GM18502 (cell line): ENCODE results near the gene PHLDB3.

Source experiments
- ATAC-seq: cut with Tn5 transposase; IDR thresholded peaks from one replicate; pipeline ENCODE4 v1.9.1; 2021; ENCODE audit warnings: mild to moderate bottlenecking; ENCODE audit not compliant: unreplicated experiment, poor library complexity

Gene PHLDB3

DNA sequence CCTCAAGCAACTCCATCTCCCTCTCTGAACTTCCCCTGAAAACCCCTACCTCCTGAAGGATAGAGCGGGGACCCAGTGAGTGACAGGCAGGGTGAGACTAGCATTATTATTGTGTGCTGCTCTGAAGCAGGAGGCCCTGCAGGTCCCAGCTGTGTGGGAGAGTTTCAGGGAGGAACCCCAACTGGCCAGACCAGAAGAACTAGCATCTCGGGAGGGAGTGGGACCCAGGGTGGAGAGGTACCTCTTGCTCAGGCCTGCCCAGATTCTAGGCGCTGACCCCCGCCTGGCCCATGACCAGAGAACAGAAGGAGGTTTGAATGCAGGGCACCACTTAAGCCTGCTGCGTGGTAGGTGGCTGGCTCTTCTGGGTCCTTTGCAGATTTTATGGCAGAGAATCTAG, 33.5 kb downstream of the PHLDB3 start:
- no peak for ATAC-seq

- ATAC-seq: no peak
These were observed 34.3 kb downstream of the PHLDB3 start for GRCh38 chr19:43470288-43470687.

DNA sequence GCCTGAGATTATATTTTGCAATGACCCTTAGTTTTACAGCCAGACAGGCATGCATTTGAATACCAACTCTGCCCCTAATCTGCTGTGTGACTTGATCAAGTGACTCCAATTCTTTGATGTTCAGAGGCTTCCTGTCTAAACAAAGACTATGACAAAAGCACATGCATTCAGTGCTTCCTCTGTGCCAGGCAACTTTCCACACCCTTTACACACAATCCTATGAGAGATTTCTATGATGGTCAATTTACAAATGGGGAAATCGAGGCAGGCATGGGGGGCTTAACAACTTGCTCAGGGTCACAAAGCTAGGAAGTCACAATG, 35.4 kb downstream of the PHLDB3 start:
- ATAC-seq: no peak

GRCh38 chr19:43468354-43469159, 36.0 kb downstream of the PHLDB3 start:
- ATAC-seq: no peak

DNA sequence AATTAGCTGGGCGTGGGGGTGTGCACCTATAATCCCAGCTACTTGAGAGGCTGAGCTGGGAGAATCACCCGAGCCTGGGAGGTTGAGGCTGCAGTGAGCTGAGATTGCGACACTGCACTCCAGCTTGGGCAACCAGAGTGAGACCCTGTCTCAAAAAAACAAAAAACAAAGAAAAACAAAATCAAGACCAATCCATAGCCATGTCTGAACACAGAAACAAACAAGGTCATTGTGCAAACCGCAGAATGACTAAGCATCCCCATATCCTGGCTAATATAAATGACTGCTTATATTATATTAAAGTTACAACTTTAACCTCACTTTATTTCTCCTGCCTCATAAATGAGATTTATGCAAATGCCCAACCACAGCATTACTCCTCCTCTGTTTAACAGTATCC, 36.8 kb downstream of the PHLDB3 start:
- no peak for ATAC-seq

DNA sequence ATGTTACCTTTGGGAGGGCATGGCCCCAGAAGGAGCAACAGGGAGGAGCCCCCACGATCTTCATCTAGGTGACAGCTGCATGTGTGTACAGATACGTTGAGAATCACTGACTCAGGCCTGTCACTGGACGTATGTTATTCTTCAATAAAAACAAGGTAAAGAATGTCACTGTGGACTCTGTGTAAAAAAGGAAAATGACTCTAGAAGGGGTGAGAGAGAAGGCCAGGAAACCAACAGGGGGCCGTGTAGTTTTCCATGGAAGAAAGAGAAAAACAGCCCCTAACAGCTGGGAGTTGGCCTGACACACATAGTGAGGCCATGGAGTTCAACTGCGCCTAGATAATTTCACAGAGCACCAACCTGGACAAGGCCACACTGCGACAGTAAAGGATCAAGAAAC, 37.3 kb downstream of the PHLDB3 start:
- ATAC-seq: no peak

DNA sequence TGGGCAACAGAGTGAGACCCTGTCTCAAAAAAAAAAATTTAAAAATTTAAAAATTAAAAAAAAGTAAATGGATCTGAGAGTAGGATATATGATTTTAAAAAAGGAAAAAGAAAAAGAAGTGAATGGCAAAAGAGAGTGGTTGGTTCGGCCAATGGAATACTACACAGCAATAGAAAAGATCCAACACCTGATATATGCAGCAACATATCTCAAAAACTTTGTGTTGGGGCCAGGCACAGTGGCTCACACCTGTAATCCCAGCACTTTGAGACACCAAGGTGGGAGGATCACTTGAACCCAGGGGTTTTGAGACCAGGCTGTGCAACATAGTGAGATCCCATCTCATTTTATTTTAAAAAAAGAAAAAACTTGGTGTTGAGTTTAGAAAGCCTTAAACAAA, 37.8 kb downstream of the PHLDB3 start:
- no peak for ATAC-seq

GRCh38 chr19:43465468-43466120, 39.0 kb downstream of the PHLDB3 start, which contains the start of gene LYPD3:
TSS of gene LYPD3 (minus strand) at chr19:43465608. CDS start at chr19:43465571, 37 bp downstream.
- no peak for ATAC-seq

- ATAC-seq: no peak
These were observed 40.3 kb downstream of the PHLDB3 start for GRCh38 chr19:43464134-43464775.

GRCh38 chr19:43463381-43464133, 41.0 kb downstream of the PHLDB3 start:
- peak; percentile 91 for ATAC-seq

- ATAC-seq: no peak
These were observed 41.7 kb downstream of the PHLDB3 start for GRCh38 chr19:43462785-43463380.

- ATAC-seq: no peak
These were observed 42.2 kb downstream of the PHLDB3 start for GRCh38 chr19:43462383-43462782.

GRCh38 chr19:43461303-43461702, 43.2 kb downstream of the PHLDB3 start:
- ATAC-seq: no peak

DNA sequence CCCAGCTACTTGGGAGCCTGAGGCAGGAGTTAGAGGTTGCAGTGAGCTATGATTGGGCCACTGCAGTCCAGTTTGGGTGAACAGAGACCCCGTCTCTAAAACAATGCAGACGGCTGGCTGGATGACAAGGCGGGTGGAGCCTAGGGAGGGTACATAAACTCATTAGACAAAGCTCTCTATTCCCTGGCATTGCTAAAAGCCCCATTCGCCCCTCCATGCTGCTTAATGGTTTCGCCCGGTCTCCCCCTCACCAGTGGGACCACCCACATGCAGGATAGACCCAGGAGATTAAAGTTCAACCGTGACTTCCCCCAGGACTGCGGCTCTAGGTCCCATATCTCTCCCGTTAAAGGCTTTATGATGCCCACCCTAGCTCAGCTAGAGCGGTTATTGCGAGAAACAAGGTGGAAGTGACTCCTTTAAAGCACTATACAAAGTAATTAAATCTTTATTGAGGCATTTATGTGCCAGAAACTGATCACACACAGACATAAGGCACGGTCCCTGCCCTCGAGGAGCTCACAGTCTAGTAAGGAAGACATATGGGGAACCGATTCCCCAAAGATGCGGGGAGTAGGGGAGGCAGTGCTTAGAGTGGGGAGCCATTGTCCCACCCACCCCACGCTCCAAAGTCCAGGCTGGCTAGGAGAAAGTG, 44.1 kb downstream of the PHLDB3 start:
- ATAC-seq: no peak

GRCh38 chr19:43457809-43458208, 46.7 kb downstream of the PHLDB3 start:
- no peak for ATAC-seq

DNA sequence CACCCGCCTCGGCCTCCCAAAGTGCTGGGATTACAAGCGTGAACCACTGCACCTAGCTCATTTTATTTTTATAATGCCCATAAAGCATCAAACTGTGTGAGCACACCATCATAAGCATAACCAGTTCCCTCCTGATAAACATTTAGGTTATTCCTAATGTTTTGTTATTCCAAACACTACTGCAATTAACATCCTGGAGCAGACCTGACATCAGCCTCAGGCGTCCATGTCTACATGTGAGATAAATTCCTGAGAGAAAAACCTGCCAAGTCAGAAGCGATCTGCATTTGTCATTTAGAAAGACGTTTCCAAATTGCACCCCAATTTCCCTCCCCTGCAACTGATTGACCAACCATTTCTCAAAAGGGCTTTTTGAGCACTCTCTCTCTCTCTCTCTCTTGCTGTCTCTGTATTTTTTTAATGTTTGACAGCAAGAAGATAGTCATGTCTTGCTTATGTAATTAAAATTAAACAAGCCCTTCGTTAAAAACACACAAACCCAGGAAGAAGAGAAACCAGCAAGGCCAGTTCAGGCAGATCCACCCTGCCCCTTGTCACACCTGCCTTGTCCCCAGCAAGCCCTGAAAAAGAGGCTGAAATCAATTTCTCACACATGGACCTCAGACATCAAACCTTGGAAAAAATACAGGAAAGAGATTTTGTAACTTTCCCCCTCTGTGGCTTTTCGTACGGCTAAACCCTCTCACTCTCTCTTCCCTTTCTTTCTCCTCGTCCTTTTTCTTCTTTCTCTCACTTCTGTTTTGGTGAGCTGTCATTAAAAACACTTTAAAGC, 49.0 kb downstream of the PHLDB3 start:
- no peak for ATAC-seq

DNA sequence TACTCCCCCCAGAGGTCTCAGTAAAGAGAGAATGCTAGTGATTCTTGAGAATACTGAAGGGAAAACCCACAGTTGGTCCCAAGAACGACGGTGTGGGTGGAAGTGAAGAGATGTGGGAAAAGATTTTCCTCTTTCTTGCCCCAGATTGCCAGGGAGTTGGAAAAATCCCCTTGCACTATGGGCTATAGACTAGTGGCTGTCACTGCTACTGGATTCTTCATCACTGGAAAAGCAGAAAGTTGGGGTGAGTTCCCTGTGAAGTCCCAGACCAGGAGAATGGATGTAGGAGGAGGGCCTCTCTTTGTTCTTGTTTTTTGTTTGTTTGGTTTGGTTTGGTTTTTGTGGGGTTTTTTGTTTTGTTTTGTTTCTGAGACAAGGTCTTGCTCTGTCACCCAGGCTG, 50.5 kb downstream of the PHLDB3 start:
- ATAC-seq: no peak

DNA sequence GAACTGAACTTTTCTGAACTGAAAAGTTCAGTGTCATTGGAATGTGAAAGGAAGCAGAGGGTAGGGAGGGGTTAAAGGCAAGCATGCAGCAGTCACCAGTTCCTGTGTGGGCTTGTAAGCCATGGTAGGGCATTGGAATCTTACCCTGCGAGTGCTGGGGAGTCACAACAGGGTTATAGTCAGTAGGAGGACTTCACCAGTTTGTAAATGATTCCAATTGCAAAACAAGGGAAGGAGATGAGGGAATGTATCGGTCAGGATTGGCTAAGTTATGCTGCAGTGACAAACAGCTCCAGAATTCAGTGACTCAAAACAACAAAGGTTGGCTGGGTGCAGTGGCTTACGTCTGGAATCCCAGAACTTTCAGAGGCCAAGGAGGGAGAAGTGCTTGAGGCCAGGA, 52.0 kb downstream of the PHLDB3 start:
- ATAC-seq: no peak

DNA sequence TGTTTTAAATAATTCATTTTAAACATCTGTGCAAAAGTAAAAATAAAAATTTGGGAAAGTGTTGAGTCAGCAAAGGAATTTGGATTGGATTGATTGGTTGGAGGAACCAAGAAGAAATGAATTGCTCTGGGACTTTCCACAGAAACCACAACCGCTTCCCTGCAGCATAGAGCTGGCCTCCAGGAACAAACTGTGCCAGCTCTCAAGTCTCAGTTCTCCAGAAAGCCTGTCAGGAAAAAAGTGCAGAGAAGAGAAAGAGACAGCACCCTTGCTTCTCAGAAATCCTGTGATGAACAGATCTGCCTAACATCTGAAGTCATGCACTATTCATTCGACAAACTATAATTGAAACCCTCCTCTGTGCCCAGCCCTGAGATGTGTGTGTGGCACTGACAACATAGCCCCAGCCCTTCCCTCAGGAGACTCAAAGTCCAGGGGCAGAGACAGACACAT, 54.0 kb downstream of the PHLDB3 start:
- no peak for ATAC-seq
